Heart right ventricle (tissue), 16 donors: ENCODE results near the gene FAM120B. TPM values are rescaled to one million over a fixed set of nuclear protein-coding genes. Genes with fewer than 3 reads are reported as not detected.
A peak's percentile ranks its signal among the peaks of the same experiment; 100 is the strongest.

Source experiments
- ATAC-seq, 8 donors: fragments of 200-7000 bp; cut with Tn5 transposase; one replicate each; pipeline ENCODE4 v1.9.1; 2020; ENCODE audit warnings: mild to moderate bottlenecking in 8 of 8, moderate library complexity in 8 of 8, moderate number of reproducible peaks in 1 of 8
- DNase-seq, 2 donors: peaks; one replicate each; pipeline ENCODE4 v3.0.0-alpha.2; 2020
- H3K27ac ChIP-seq, 10 donors: fragments of 200-600 bp; sonication (generic) in 2 of 10; one replicate each; pipeline versions ENCODE4 v1.5.0 to v1.8.0; 2020 to 2022; ENCODE audit warnings: mild to moderate bottlenecking in 3 of 10
- H3K27me3 ChIP-seq, 7 donors: fragments of 200-600 bp; one replicate each; pipeline ENCODE4 v1.8.0; 2021 to 2022; ENCODE audit warnings: mild to moderate bottlenecking in 2 of 7
- H3K36me3 ChIP-seq, 9 donors: fragments of 200-600 bp; sonication (generic) in 1 of 9; one replicate each; pipeline versions ENCODE4 v1.5.0 to v1.8.0; 2020 to 2022; ENCODE audit warnings: mild to moderate bottlenecking in 2 of 9
- H3K4me1 ChIP-seq, 9 donors: fragments of 200-600 bp; sonication (generic) in 1 of 9; one replicate each; pipeline versions ENCODE4 v1.5.0 to v1.8.0; 2020 to 2022; ENCODE audit warnings: mild to moderate bottlenecking in 4 of 9
- H3K4me3 ChIP-seq, 10 donors: fragments of 200-600 bp; sonication (generic) in 2 of 10; one replicate each; pipeline versions ENCODE4 v1.5.0 to v1.8.0; 2020 to 2022; ENCODE audit warnings: mild to moderate bottlenecking in 7 of 10, moderate library complexity in 2 of 10
- H3K9me3 ChIP-seq, 11 donors: fragments of 200-600 bp in 10 of 11; sonication (generic) in 2 of 11; one replicate each; pipeline versions ENCODE4 v1.5.0 to v1.8.0; 2013 to 2022; ENCODE audit warnings: mild to moderate bottlenecking in 2 of 11, control low read depth in 1 of 11, moderate library complexity in 1 of 11
- WGBS, 2 donors: extraction: QIAGEN DNeasy Blood & Tissue Kit; methylation state at CpG; one replicate each; pipeline ENCODE4 v1.1.7; 2013; ENCODE audit warnings: inconsistent platforms in 1 of 2; 5-methylcytosine and 5-hydroxymethylcytosine counted together
- intact Hi-C, 10 donors: fragments of 100-400 bp; cut with DNase I; formaldehyde crosslinking; loops; one replicate each; pipeline versions ENCODE4 v1.11.1 to v1.14.2; 2022
- polyA plus RNA-seq, 2 donors: library from polyadenylated mRNA; stranded (reverse); fragments of 200-250 nt; gene quantifications; one replicate each; pipeline ENCODE4 v1.2.3, GENCODE V29; 2013
- total RNA-seq, 10 donors: library from RNA; stranded (reverse); fragmentation: NEBNext Ultra II Directional in 3 of 10; extraction: Animal tissue kit (Norgen Biotek cat#: 25700) in 3 of 10; gene quantifications; one replicate each; pipeline versions ENCODE4 v1.2.1 to v1.2.4, GENCODE V29; 2021 to 2023
- TF ChIP-seq, protein P1 (sequence below), 9 donors: fragments of 200-600 bp; sonication (generic) in 2 of 9; IDR thresholded peaks; one replicate each; pipeline versions ENCODE4 v1.5.0 to v1.8.0; 2021 to 2022; ENCODE audit warnings: antibody characterized with exemption in 9 of 9, mild to moderate bottlenecking in 5 of 9, moderate library complexity in 1 of 9
- donor health status: Arrhythmogenic right ventricular cardiomyopathy.
- donor health status: ischemic (EF 13 %, LVEDD 7.1; RV severe dilation, severe dysfunction).
- donor health status: healthy with polysubstance abuse.
- donor health status: DM: no; HTN: yes; CAD: no.
- donor health status: DM: no; HTN: no; CAD: no.
- donor health status: ischemic (EF 25% LVEDD 6.9; RV normal size, moderate dysfunction).
- donor health status: ischemic (EF 25% LVEDD 5.7; RV mildly dilated, moderate dysfunction).
- donor health status: healthy.
- donor health status: DM: yes; HTN: yes; CAD: no.
- donor health status: Ischemic cardiomyopathy.
- donor health status: ischemic (EF 35%, LVEDD 5.7; RV mildly dilated, moderate dysfunction).
- donor health status: nonischemic (EF 11% LVEDD 7.7; RV severe dilation, severe dysfunction).
- donor health status: DM: yes; HTN: yes; CAD: no.
- donor health status: PGD.
- donor health status: ischemic (EF 29% LVEDD 5.4; RV normal size, mild dysfunction).
- donor health status: nonischemic (EF 23%, LVEDD 6.1; RV moderate dilation, normal function).

Gene FAM120B
- total and polyA plus RNA-seq, 12 donors = 7.7 to 31.0 (median 23.9) TPM

DNA sequence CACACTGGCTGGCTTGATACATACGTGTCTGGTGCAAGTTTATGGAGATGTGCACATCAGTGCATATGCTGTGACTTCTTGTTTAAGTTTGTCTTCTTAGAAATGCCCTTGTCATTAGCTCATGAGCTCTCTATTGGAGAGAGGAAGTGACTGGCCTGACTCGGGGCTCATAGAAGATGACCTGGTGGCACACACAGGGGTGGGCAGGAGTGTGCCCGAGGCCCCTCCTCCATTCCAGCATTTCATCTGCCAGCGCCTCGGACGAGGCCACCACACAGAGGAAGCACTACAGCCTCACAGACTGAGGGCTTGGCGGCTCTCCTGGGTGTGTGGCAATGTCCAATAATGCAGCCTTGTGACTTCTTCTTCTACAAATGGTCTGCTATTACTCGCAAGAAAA, 109.7 kb downstream of the FAM120B start:
- 77% methylated on average over 8 of the region's 8 CpGs for WGBS, 2 donors

DNA sequence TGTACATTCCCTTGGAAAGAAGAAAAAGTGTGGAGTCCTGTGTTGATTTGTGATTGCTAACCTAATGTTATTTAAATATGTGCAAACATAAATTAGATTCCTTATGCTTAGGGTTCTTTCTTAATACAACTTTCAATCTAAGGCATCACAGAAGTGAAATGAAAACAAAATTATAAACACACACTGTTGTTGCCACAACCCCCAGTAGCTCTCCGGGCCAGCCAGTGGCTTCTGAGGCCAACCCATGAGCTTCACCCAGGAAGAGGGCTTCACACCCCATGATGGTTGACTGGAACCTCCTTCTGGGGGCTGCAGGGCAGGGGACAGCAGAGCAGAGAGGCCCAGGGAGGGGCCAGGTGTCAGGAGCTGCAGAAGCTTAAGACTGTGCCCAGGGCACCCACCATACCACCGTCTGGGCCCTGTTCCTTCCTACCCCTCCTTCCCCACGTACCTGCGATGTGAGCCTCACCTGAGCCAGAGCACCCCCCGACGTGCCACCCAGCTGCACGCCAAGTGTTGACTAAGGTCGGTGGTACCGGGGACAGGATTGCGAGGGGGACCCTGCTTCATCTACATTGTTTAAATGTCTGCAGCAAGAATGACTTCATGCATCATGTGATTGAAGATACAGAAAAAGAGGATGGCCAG, 110.5 kb downstream of the FAM120B start:
- ATAC-seq (peak in 1 of 8 donors; percentile 16), DNase-seq (no peak)
- Histone ChIP-seq H3K4me3 (no peak overlapping the region), H3K27me3 (peaks cover 0 to 52% (median 14%) of the 10 kb centered on the region in 7 donors), H3K36me3 (no peaks in the 10 kb centered on the region), H3K27ac (no peak overlapping the region), H3K4me1 (no peaks in the 10 kb centered on the region), H3K9me3 (no peaks in the 10 kb centered on the region)
- intact Hi-C loops = no loop called here
- WGBS, 2 donors = 90 to 95% methylated on average over 10 of the region's 10 CpGs
- TF ChIP-seq, protein P1, sequence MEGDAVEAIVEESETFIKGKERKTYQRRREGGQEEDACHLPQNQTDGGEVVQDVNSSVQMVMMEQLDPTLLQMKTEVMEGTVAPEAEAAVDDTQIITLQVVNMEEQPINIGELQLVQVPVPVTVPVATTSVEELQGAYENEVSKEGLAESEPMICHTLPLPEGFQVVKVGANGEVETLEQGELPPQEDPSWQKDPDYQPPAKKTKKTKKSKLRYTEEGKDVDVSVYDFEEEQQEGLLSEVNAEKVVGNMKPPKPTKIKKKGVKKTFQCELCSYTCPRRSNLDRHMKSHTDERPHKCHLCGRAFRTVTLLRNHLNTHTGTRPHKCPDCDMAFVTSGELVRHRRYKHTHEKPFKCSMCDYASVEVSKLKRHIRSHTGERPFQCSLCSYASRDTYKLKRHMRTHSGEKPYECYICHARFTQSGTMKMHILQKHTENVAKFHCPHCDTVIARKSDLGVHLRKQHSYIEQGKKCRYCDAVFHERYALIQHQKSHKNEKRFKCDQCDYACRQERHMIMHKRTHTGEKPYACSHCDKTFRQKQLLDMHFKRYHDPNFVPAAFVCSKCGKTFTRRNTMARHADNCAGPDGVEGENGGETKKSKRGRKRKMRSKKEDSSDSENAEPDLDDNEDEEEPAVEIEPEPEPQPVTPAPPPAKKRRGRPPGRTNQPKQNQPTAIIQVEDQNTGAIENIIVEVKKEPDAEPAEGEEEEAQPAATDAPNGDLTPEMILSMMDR (IDR thresholded peaks at IDR 0.05) = no peak

More for the DNA sequence above, 109.7 kb downstream of the FAM120B start:
- intact Hi-C loops = no loop called here
- H3K36me3 ChIP-seq = no peaks in the 10 kb centered on the region
- DNase-seq (no peak), ATAC-seq (no peak)
- peaks cover 0 to 6% (median 0%) of the 10 kb centered on the region in 11 donors for H3K9me3 ChIP-seq
- no peak overlapping the region for H3K4me3 ChIP-seq
- TF ChIP-seq, protein P1 (IDR thresholded peaks at IDR 0.05) = no peak
- peaks cover 0 to 46% (median 14%) of the 10 kb centered on the region in 7 donors for H3K27me3 ChIP-seq
- H3K27ac ChIP-seq = no peak overlapping the region
- no peaks in the 10 kb centered on the region for H3K4me1 ChIP-seq

DNA sequence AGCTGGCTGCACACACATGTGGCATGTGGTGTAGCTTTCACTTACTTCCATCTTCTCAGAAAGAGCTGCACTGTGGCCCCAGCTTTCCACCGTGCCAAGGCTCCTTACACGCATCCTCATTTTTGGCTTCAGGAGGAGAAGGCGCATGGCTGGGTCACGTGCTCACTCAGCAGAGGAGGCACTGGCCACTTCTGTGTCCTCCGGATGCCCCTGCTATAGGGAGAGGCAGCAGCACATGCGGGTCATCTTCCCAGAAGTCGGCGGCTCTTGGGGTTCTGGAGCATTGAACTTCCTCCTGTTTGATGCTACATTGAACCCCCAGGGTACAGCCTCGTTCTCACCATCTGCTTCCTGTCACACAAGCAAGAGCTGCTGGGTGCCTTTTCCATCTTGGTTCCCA, 111.3 kb downstream of the FAM120B start:
- ATAC-seq (no peak), DNase-seq (no peak)
- intact Hi-C loops = no loop called here
- Histone ChIP-seq H3K27me3 (peaks cover 0 to 53% (median 15%) of the 10 kb centered on the region in 7 donors), H3K4me3 (no peak overlapping the region), H3K27ac (no peak overlapping the region), H3K36me3 (no peaks in the 10 kb centered on the region), H3K4me1 (no peaks in the 10 kb centered on the region), H3K9me3 (no peaks in the 10 kb centered on the region)
- TF ChIP-seq, protein P1 (IDR thresholded peaks at IDR 0.05) = no peak
- WGBS, 2 donors = 87 to 88% methylated on average over 9 of the region's 9 CpGs

DNA sequence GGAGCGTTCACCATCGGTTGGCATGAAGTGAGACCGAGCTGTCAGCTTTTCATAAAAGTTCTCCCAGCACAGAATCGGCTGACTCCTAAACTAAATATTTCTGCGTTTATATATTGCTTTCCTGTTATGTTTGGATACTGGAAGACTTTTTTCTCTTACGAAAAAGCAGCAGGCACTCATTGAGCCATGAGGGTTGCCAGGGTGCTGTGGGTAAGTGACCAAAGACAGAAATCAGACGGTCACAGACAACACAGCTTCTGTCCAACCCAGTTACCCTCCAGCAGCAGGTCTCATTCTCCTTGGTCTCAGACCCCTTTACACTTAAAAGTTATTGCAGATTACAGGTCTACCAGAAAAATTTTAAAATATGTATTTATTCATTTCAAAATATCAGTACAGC, 113.7 kb downstream of the FAM120B start:
- H3K27me3 ChIP-seq = peaks cover 0 to 76% (median 29%) of the 10 kb centered on the region in 7 donors
- H3K36me3 ChIP-seq = no peaks in the 10 kb centered on the region
- H3K4me3 ChIP-seq = no peak overlapping the region
- TF ChIP-seq, protein P1 (IDR thresholded peaks at IDR 0.05) = no peak
- no peaks in the 10 kb centered on the region for H3K9me3 ChIP-seq
- no peak for DNase-seq
- no peak overlapping the region for H3K27ac ChIP-seq
- H3K4me1 ChIP-seq = no peaks in the 10 kb centered on the region
- intact Hi-C loops = no loop called here
- 73 to 79% methylated on average over 7 of the region's 7 CpGs for WGBS, 2 donors
- no peak for ATAC-seq
